GM12872 (cell line): Measurements from ENCODE around the gene FRMPD4.

Experiments used
- CTCF ChIP-seq: IDR thresholded peaks from 3 replicates; pipeline ENCODE4 v1.5.1; 2011; ENCODE audit warnings: low read depth, mild to moderate bottlenecking, low read length, moderate library complexity; ENCODE audit not compliant: insufficient read depth

The FRMPD4 gene

GRCh38 chrX:12319003-12319519, 180.8 kb downstream of the FRMPD4 start:
- TF ChIP-seq CTCF, result no peak

GRCh38 chrX:12319992-12320391, 181.7 kb downstream of the FRMPD4 start:
- no peak for TF ChIP-seq CTCF

- TF ChIP-seq CTCF, result no peak
Measured at GRCh38 chrX:12322031-12322430, 183.8 kb downstream of the FRMPD4 start.

GRCh38 chrX:12325171-12325570, 186.9 kb downstream of the FRMPD4 start:
- TF ChIP-seq CTCF, result no peak

GRCh38 chrX:12327836-12328235, 189.6 kb downstream of the FRMPD4 start:
- no peak for TF ChIP-seq CTCF

- TF ChIP-seq CTCF, result no peak
Measured at GRCh38 chrX:12329476-12329875, 191.2 kb downstream of the FRMPD4 start.

- TF ChIP-seq CTCF, result no peak
Measured at GRCh38 chrX:12330841-12331240, 192.6 kb downstream of the FRMPD4 start.

GRCh38 chrX:12332786-12333347, 194.6 kb downstream of the FRMPD4 start:
- no peak for TF ChIP-seq CTCF
